Measurements from ENCODE around the gene NARF. TPM values are rescaled to one million over a fixed set of nuclear protein-coding genes. Genes with fewer than 3 reads are reported as not detected.

The NARF gene
- total and polyA plus RNA-seq, 2 donors (not counting 1 experiment from before 2014, with no cell fraction given): 92.4 to 103 TPM

DNA sequence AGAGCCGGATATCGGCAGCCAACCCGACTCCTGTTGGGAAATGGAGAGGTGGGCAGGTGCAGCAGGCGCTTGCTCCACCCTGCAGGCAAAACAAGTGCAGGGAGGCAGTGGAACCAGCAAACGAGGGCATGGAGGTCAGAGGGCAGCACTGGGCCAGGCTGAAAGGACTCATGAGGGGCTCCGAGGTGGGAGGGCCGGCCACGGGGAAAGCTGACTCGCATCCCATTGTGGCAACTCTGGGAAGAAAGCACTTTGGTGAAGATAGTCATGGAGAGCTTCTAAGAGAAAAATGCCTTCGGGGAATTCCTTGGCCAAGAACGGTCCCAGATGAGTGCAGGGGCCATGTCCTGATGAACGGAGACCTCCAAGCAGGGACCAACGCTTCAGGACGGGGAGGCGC lies 12.4 kb upstream of the NARF start:
- H3K27ac Mint-ChIP-seq: peak overlapping the region; percentile 59
- H3K4me1 Mint-ChIP-seq: peaks cover 50% of the 10 kb centered on the region
- CTCF ChIA-PET: interaction anchor here (1.2 kb wide), 1 partner anchor 12 kb away, joined by 3 read pairs; no protein-coding TSS in a partner anchor
- over 99% methylated on average over 15 of the region's 15 CpGs for whole genome bisulfite sequencing (ENCODE audit: insufficient coverage)
- peaks cover 78% of the 10 kb centered on the region for H3K79me2 ChIP-seq (ENCODE audit: control insufficient read depth, insufficient read depth, low read length)
- no peak overlapping the region for H3K4me2 ChIP-seq (replicated peaks; ENCODE audit: low read depth, low read length, poor library complexity, severe bottlenecking)
- intact Hi-C loops (cut with micrococcal nuclease): no loop called here
- H4K20me1 ChIP-seq (ENCODE audit: control insufficient read depth, insufficient read depth, low read length, poor library complexity, severe bottlenecking): peaks cover 57% of the 10 kb centered on the region
- H2AFZ ChIP-seq (ENCODE audit: insufficient read depth, low read depth, low read length, poor library complexity, severe bottlenecking): no peak overlapping the region
- no peak overlapping the region for H3K4me3 ChIP-seq (ENCODE audit: control extremely low read depth in 1 of 5, extremely low read depth in 1 of 5, insufficient read depth in 1 of 5, low read depth in 2 of 5, low read length in 4 of 5)
- no peak for ATAC-seq (ENCODE audit: low read depth)
- no peak overlapping the region for H3K4me3 Mint-ChIP-seq
- no peak overlapping the region for H3K9ac ChIP-seq (ENCODE audit: low read length)
- H3K9me3 Mint-ChIP-seq (ENCODE audit: insufficient read depth): no peaks in the 10 kb centered on the region
- no peak for DNase-seq
- no peak for TF ChIP-seq EZH2 (IDR thresholded peaks at IDR 0.05; ENCODE audit: borderline replicate concordance, insufficient read depth, low read depth, low read length, poor library complexity, severe bottlenecking)
- TF ChIP-seq, protein P1, sequence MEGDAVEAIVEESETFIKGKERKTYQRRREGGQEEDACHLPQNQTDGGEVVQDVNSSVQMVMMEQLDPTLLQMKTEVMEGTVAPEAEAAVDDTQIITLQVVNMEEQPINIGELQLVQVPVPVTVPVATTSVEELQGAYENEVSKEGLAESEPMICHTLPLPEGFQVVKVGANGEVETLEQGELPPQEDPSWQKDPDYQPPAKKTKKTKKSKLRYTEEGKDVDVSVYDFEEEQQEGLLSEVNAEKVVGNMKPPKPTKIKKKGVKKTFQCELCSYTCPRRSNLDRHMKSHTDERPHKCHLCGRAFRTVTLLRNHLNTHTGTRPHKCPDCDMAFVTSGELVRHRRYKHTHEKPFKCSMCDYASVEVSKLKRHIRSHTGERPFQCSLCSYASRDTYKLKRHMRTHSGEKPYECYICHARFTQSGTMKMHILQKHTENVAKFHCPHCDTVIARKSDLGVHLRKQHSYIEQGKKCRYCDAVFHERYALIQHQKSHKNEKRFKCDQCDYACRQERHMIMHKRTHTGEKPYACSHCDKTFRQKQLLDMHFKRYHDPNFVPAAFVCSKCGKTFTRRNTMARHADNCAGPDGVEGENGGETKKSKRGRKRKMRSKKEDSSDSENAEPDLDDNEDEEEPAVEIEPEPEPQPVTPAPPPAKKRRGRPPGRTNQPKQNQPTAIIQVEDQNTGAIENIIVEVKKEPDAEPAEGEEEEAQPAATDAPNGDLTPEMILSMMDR (IDR thresholded peaks at IDR 0.05): no peak
- H3K27ac ChIP-seq (ENCODE audit: low read length in 2 of 2): peak overlapping the region in 1 of 2 donors; percentile 69
- no peaks in the 10 kb centered on the region for H3K27me3 ChIP-seq (replicated peaks in 1 of 4; ENCODE audit: control extremely low read depth in 1 of 4, control insufficient read depth in 3 of 4, insufficient read depth in 4 of 4, low read length in 3 of 4)
- H3K9me3 ChIP-seq (ENCODE audit: control extremely low read depth in 1 of 3, control insufficient read depth in 2 of 3, insufficient read depth in 1 of 3, low read length in 2 of 3): no peaks in the 10 kb centered on the region
- H3K27me3 Mint-ChIP-seq: no peaks in the 10 kb centered on the region
- peaks cover 1 to 64% of the 10 kb centered on the region in 2 experiments for H3K36me3 ChIP-seq (replicated peaks in 1 of 2; ENCODE audit: control extremely low read depth in 1 of 2, control insufficient read depth in 1 of 2, extremely low read depth in 1 of 2, insufficient read depth in 2 of 2, low read length in 1 of 2)
- peaks cover 13 to 65% of the 10 kb centered on the region in 2 donors for H3K4me1 ChIP-seq (ENCODE audit: control insufficient read depth in 2 of 2, insufficient read depth in 2 of 2, low read length in 2 of 2)
- POLR2A ChIA-PET: interaction anchor here (0.6 to 2.3 kb wide), 2 partner anchors 12 to 85 kb away, joined by 3 to 5 read pairs; no protein-coding TSS in a partner anchor

DNA sequence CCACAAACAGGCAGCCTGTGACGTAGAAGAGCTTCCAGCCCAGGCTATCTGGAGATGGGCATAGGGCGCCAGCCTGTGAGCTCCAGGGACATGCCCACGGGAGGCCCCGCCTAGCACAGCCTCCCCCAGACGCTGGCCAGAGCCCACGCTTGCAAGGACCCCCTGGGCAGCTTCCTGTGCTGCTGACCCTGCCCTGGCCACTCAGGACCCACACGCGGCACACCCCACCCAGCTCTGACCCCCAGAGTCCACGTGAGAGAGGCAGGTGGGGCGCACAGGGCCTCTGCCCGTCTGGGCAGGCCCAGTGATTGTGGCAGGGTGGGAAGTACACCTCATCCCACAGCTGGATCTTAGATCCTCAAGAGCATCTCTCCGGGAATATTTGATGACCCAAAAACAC lies 11.9 kb upstream of the NARF start:
- WGBS (ENCODE audit: insufficient coverage): 95% methylated on average over 8 of the region's 12 CpGs
- peaks cover 52% of the 10 kb centered on the region for H4K20me1 ChIP-seq (ENCODE audit: control insufficient read depth, insufficient read depth, low read length, poor library complexity, severe bottlenecking)
- H3K79me2 ChIP-seq (ENCODE audit: control insufficient read depth, insufficient read depth, low read length): peaks cover 82% of the 10 kb centered on the region
- Mint-ChIP-seq H3K27ac (peak overlapping the region; percentile 70), H3K9me3 (ENCODE audit: insufficient read depth) (no peaks in the 10 kb centered on the region), H3K4me1 (peaks cover 50% of the 10 kb centered on the region), H3K4me3 (no peak overlapping the region), H3K27me3 (no peaks in the 10 kb centered on the region)
- ChIA-PET POLR2A (interaction anchor here (0.6 to 2.3 kb wide), 2 partner anchors 12 to 84 kb away, joined by 3 to 5 read pairs; no protein-coding TSS in a partner anchor), CTCF (interaction anchor here (1.3 kb wide), 1 partner anchor 47 kb away, joined by 3 read pairs; no protein-coding TSS in a partner anchor)
- intact Hi-C loops (cut with micrococcal nuclease): no loop called here
- peaks cover 1 to 62% of the 10 kb centered on the region in 2 experiments for H3K36me3 ChIP-seq (replicated peaks in 1 of 2; ENCODE audit: control extremely low read depth in 1 of 2, control insufficient read depth in 1 of 2, extremely low read depth in 1 of 2, insufficient read depth in 2 of 2, low read length in 1 of 2)
- H2AFZ ChIP-seq (ENCODE audit: insufficient read depth, low read depth, low read length, poor library complexity, severe bottlenecking): no peak overlapping the region
- H3K4me1 ChIP-seq (ENCODE audit: control insufficient read depth in 2 of 2, insufficient read depth in 2 of 2, low read length in 2 of 2): peaks cover 17 to 65% of the 10 kb centered on the region in 2 donors
- H3K9ac ChIP-seq (ENCODE audit: low read length): no peak overlapping the region
- H3K4me3 ChIP-seq (ENCODE audit: control extremely low read depth in 1 of 5, extremely low read depth in 1 of 5, insufficient read depth in 1 of 5, low read depth in 2 of 5, low read length in 4 of 5): no peak overlapping the region
- ATAC-seq (ENCODE audit: low read depth): no peak
- H3K27me3 ChIP-seq (replicated peaks in 1 of 4; ENCODE audit: control extremely low read depth in 1 of 4, control insufficient read depth in 3 of 4, insufficient read depth in 4 of 4, low read length in 3 of 4): no peaks in the 10 kb centered on the region
- no peak for DNase-seq
- TF ChIP-seq, protein P1 (IDR thresholded peaks at IDR 0.05): no peak
- no peak for TF ChIP-seq EZH2 (IDR thresholded peaks at IDR 0.05; ENCODE audit: borderline replicate concordance, insufficient read depth, low read depth, low read length, poor library complexity, severe bottlenecking)
- H3K4me2 ChIP-seq (replicated peaks; ENCODE audit: low read depth, low read length, poor library complexity, severe bottlenecking): no peak overlapping the region
- H3K27ac ChIP-seq (ENCODE audit: low read length in 2 of 2): peak overlapping the region in 1 of 2 donors; percentile 69
- no peaks in the 10 kb centered on the region for H3K9me3 ChIP-seq (ENCODE audit: control extremely low read depth in 1 of 3, control insufficient read depth in 2 of 3, insufficient read depth in 1 of 3, low read length in 2 of 3)
